Left colon (tissue), 2 donors: ENCODE data around the gene PLA2G4A. TPM values are rescaled to one million over a fixed set of nuclear protein-coding genes. Genes with fewer than 3 reads are reported as not detected.

ENCODE experiments used
- ATAC-seq: fragments of 200-7000 bp; cut with Tn5 transposase; one replicate; pipeline ENCODE4 v1.9.1; 2020; ENCODE audit warnings: mild to moderate bottlenecking, moderate library complexity
- DNase-seq, 2 donors: peaks; one replicate each; pipeline ENCODE4 v3.0.0-alpha.2; 2020
- intact Hi-C, 2 donors: fragments of 100-400 bp; cut with DNase I in 1 of 2; cut with micrococcal nuclease in 1 of 2; formaldehyde crosslinking; loops; one replicate each; pipeline versions ENCODE4 v1.11.2 to v1.14.0; 2022; cut with DNase I, micrococcal nuclease
- total RNA-seq, 2 donors: library from RNA; stranded (reverse); fragmentation: NEBNext Ultra II Directional; extraction: Animal tissue kit (Norgen Biotek cat#: 25700); gene quantifications; one replicate each; pipeline ENCODE4 v1.2.1, GENCODE V29; 2021
- donor health status: DM: no; HTN: no; CAD: no.
- donor health status: DM: yes; HTN: yes; CAD: no.

PLA2G4A gene
- total RNA-seq, 2 donors from 2014 or later: 3.6 to 5.8 TPM

DNA sequence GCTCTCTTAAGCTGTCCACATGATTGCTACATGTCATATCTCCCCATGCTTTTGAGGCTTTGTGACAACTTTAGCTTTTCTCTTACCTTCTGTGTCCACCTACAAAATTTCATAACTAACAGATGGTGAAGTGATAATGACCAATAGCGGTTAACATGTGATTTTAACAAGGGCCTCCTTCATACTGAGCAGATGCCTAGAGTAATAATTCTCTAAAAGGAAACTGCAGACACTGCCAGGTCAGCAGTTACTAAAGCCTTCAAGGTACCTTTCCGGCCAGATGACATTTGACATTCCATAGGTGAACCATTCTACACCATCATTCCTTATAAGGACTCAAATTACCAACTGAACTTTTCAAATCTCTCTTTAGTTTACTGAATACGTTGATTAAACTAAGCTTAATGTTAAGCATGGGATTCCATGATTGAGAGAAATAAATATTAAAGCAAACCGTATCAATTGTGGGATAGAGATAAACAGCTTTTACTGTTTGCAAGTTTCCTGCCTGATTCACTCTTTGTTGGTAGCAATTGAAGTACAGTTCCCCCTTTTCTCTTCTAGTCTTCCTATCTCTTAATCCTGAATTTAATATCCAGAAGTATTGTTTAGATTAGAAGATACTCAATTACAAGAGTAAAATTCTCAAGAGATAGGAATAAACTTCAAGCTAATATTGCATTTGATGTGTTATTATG lies 205.1 kb downstream of the PLA2G4A start:
- ATAC-seq: no peak
- intact Hi-C loops: no loop called here
- DNase-seq: no peak

- ATAC-seq (no peak), DNase-seq (no peak)
- intact Hi-C loops: no loop called here
Observed at GRCh38 chr1:187034501-187034900, 205.8 kb downstream of the PLA2G4A start.

GRCh38 chr1:187037973-187038553 lies 209.3 kb downstream of the PLA2G4A start:
- ATAC-seq: no peak
- no peak for DNase-seq
- intact Hi-C loops: no loop called here

Other genes with a start within 250 kb of the PLA2G4A start
- gene PTGS2, start 148.5 kb upstream of the PLA2G4A start, total RNA-seq: 1 to 10 TPM; 1.9 to 4.8 TPM